GM18499 (cell line): ENCODE results near the gene C11orf52.
"Not testable (repeated sequence)": the region's sequence is repeated elsewhere in the genome, so short reads cannot be mapped to it uniquely, and the experiment has no call there.

Experiments used
- ATAC-seq: cut with Tn5 transposase; IDR thresholded peaks from one replicate; pipeline ENCODE4 v1.9.1; 2021; ENCODE audit warnings: moderate number of reproducible peaks; ENCODE audit not compliant: insufficient read depth, unreplicated experiment

Gene C11orf52

DNA sequence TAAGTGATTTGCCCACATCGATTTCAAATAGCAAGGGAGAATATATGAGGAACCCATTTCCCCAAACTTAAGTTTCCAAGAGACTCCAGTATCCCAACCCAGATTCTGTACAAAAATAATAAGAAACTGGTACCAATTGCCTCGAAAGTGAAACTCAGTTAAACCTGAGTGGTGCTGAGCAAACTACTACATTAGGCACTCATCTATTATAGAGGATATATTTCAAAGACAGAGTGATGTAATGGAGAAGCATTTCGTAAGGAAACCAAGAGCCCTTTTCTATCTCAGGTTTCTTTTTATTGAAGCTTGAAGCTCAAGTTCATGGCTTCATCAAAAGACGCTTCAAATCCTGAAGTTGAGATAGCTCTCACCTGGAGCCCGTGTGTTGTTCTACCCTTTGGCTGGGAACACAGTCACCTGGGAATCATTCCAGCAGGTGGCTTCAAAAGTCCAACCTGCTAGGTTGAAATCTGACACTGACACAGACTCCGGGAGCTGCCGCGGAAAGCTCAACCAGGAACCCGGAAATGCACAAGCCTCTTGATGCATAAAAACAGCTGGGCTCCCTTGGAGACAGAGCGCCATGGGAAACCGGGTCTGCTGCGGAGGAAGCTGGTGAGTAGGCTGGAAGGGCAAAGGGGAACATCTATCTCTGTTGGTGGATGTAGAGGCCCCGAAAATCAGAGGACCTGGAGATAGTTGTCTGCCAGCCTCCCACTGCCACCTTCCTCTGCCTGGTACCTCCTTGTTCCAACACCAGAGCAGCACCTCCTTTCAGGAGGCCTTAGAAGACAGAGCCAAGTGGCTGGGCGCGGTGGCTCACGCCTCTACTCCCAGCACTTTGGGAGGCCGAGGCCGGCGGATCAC, at the start of gene C11orf52:
C11orf52 (plus strand) TSS at position 524 of the 867 bp plus-strand sequence; CDS start at position 584, 60 bp downstream.
- no peak for ATAC-seq

DNA sequence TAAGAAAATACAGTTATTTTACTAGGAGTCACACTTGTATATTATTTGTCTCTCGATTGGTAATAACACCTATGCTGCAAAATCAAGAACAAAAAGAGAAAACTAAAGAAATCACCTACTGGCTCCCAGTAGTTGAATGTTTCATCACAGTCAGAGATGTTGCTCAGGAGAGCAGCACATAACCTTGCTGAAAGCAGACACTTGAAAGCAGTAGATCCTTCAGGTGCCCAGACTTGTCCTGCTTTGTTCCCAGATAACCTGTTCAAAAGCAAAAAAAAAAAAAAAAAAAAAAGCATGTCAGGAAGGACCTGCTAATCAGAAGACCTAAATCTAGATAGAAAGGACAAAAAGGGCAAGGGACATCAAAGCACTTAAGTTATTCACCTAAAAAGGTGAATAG, 48.6 kb upstream of the C11orf52 start:
- no peak for ATAC-seq

DNA sequence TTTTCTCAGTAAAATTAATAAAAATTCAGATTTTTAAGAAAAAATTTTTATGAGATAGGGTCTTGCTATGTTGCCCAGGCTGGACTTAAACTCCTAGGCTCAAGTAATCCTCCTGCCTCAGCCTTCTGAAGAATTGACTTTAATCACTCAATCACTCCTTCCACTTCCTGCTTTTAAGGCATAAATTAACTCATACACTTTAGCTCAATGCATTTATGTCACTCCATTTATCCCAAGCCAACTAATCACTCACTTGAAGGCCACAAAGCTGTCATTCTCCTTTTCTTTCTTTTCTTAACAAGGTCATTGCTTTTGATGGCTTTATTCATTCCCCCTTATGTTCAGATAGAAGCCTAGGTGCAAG, 48.2 kb upstream of the C11orf52 start:
- ATAC-seq: no peak

GRCh38 chr11:111870886-111871692, 47.6 kb upstream of the C11orf52 start, which contains the start of gene ALG9:
ALG9 (minus strand) TSS chr11:111871581; CDS start chr11:111871482, 99 bp downstream.
- ATAC-seq: peak; percentile 45

DNA sequence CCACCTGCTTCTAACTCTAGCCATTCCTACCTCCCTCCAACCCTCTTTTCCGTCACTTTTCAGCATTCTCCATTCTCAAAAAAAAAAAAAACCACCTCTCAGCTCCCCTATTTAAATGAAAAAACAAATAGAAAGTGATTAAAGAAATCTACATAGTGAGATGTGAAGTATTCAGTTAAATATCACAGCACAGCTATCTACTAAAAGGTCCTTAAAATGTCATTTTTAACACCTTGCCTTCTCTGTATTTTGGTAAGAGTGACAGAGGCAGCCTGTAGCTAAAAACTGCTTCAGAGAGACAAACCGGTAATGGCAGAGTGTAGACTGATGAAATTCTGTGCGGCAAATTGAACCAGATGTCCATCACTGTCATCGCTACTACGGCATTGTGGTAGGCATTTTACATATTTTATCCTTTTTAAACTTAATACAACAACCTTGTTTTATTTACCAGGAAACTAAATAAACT, 47.0 kb upstream of the C11orf52 start:
- ATAC-seq: no peak

GRCh38 chr11:111878385-111878848, 40.3 kb upstream of the C11orf52 start:
- no peak for ATAC-seq

GRCh38 chr11:111878849-111879636, 39.7 kb upstream of the C11orf52 start, which contains the start of the genes CFAP68 and FDXACB1:
CFAP68 (plus strand) TSS chr11:111879541; CDS start chr11:111879561, 20 bp downstream.
FDXACB1 (minus strand) TSS chr11:111879165; CDS start chr11:111879132, 33 bp downstream.
- ATAC-seq: peak; percentile 73

DNA sequence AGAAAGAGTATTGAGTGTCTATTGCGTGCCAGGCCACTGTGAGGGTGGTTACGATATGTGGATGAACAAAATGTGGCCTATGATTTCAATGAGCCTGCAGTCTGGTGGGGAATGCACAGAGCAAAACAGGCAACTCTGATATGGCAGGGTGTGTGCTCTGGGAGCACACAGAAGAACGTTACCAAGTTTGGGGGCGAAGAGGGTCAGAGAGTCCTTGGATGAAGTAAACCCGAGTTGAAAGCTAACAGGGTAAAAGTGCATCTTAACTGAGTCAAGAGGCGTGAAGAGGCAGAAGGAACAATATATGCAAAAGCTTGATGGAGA, 39.1 kb upstream of the C11orf52 start:
- ATAC-seq: no peak

GRCh38 chr11:111882202-111882601, 36.5 kb upstream of the C11orf52 start:
- ATAC-seq: no peak

- not testable (repeated sequence) for ATAC-seq
Observed at GRCh38 chr11:111885053-111885452, 33.7 kb upstream of the C11orf52 start.

DNA sequence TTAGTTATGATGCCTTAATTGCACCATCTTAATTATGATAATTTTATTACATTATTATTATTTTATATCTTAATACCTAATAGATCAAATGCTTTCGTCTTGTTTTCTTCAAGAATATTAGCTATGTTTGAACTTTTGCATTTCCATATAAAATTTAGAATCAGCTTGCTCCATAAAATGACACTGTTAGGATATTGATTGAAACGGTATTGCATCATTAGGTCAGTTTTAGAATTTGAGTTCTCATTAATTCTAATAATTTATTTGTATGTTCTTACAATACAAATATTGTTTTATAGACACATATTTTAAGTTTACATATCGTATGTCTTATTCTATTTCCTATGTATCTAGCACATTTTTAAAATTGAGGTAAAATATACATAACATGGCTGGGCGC, 32.7 kb upstream of the C11orf52 start:
- ATAC-seq: no peak

- ATAC-seq: no peak
Observed at GRCh38 chr11:111886844-111887243, 31.9 kb upstream of the C11orf52 start.

- no peak for ATAC-seq
Observed at GRCh38 chr11:111905411-111905810, 13.3 kb upstream of the C11orf52 start.

GRCh38 chr11:111906680-111907079, 12.0 kb upstream of the C11orf52 start:
- no peak for ATAC-seq

GRCh38 chr11:111908639-111909305, 9.9 kb upstream of the C11orf52 start:
- ATAC-seq: no peak

- ATAC-seq: no peak
Observed at GRCh38 chr11:111909378-111909777, 9.3 kb upstream of the C11orf52 start.

DNA sequence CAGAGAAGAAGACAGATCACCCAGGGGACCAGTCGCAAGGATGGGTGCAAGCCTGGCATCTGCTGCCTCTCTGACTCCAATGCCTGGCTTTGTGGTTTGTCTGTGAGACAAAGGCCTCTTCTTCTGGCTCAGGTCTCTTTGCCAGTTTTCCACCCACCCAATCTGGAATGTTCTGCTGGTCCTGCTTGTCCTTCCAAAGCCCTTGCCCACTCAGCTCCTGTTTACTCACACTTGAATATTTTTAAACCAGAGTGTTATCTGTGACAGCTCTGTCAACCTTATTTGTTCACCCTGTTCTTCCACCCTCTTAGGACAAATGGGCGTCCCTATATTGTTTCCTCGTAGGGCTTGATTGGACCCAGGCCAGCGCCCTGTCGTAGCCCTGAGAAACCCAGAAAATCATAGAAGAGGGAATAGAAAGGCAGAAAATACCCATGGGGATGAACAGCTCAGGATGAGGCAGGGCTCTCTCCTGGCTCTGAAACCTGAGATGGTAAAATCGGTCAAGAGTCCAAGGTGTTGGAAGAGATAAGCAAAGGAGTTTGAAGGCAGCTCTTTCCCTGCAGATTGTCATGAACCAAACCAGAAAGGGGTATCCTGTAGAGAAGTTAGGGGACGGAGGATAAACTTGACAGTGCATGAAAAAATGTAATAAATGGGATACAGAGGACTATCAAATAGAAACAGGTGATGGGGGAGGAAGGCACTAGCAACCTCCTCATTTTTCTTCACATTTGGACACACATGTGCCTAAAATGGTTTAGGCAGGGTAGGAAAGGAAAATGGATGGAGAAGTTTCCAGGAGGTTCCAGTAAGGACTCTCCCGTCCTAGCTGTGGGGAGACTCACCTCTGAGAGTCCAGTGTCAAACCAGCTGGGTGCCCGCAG, 7.8 kb upstream of the C11orf52 start:
- no peak for ATAC-seq

DNA sequence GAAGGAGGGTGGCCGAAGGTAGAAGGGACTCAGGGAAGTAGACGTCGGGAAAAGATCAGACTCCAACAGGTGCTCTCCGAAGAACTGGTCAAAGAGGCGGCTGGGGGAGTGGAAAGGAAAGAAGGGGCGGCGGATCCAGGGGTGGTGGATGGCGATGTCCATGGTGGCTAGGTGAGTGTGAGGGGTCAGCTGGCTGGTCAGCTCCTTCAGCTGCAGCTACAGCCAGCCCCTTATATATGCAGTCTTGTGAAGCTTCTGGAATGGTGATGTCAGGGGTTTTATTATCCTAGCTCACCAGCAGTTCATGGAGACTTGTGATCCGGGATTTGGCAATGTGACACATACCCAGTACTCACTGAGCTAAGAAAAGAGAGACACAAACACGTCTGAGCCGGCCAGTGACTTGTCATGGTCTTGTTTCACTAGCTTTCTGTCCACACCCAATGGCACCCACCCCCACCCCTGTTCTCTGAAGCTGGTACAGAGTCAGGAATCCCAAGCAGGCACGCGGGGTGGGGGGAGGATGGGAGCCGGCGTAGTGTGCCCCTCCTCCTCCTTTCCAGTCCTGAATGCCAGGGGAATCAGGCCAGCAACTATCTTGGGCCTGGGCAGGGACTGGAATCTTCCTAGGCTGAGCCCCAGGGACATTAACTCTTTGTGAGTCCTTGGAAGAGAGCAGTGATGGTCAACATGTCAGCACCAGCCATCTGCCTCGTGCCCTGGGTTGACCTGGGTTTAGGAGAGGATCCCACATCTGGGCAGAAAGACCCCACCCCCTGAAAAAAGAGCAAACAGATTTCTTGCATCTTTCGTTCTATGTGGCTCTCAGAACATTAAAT, 6.9 kb upstream of the C11orf52 start, which contains the start of gene CRYAB:
CRYAB (minus strand) TSS at position 208 of the 839 bp plus-strand sequence; CDS start at position 162, 46 bp downstream.
- ATAC-seq: no peak
